Fibroblast of peridontal ligament (primary cell): ENCODE measurements around the gene TRIL.

ENCODE experiments used
- DNase-seq: peaks from one replicate; pipeline ENCODE4 v3.0.0-alpha.2; 2010; ENCODE audit errors: extremely low read depth

Gene TRIL

DNA sequence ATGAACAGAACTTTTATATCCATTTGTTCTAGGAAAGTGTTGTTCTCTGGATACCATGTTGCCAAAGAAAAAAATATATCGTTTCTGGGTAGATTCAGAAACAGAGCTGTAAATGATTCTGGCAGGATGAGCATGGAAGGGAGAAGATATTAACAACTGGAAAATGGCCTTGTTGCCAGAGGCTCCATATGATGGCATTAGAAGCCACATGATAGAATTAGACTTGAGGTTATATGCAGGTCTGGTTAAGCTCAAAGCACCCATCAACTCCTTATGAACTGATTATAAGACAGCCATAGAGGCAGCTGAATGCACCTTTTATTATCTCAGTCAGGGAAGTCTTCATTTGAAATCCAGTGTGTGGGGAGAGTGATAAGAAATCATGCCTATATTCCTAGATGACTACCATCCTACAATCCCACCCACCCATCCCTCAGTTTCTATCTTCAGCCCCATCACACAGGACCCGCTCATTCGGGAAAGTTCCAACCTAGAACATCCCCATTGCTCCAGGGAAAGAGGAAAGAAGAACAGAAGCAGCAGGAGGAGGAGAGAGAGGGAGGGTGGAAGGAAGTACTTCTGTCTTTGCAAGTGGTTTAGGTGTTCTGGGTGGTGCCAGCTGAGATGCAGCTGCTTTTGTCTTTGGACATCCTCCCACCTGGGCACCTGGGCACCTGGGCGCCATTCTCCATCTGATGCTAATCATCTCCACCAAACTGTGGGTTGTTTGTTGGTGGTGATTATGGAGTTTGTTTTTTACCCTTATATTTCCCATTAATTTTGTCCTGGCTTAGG is 25.5 kb upstream of the TRIL start:
- DNase-seq, result no peak

DNA sequence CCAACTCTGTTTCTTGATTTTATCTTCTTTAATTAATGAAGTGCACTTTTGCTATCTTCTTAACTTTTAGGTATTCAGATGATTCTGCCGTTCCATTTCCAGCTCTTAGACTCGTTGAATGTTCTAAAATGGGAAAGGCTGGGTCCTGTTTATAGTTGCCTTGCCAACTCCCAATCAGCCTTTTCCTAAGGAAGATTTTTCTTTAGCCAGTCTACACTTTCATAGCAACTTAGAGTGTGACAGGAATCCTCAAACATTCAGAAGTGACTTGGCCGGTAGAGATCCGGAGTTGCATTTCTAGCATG is 23.0 kb upstream of the TRIL start:
- peak; percentile 34 for DNase-seq

DNA sequence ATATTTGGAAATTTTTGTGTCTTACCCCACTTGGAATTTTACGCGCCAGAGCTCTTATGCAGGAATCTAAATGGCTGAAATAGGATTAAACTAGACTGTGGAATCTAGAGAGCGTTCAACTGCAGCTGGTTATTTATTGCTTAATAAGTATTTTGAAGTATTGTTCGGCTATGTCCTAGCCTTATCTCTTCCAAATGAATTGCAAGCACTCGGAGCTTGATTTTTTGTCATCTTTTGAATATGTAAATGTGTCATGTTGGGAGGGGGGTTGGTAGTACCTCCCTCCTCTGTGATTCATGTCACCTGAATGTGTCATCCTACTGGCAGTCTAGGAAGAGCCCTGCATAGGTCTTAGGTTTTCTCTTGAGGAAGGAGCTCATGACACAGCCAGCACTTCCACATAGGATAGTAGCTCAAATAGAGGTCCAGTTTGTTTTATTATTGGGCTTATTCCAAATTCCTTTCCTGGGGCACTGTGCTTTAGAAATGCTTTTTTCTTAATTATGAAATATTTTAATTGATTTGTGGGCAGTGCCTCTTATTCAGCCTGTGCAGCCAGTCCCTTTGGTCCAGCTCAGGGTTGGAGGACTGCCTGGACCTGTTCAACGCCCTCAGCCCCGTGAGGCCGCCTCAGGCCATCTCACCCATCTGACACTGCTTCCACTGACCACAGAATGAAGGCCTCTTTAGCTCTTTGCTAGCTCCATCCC is 22.5 kb upstream of the TRIL start:
- DNase-seq, result no peak

DNA sequence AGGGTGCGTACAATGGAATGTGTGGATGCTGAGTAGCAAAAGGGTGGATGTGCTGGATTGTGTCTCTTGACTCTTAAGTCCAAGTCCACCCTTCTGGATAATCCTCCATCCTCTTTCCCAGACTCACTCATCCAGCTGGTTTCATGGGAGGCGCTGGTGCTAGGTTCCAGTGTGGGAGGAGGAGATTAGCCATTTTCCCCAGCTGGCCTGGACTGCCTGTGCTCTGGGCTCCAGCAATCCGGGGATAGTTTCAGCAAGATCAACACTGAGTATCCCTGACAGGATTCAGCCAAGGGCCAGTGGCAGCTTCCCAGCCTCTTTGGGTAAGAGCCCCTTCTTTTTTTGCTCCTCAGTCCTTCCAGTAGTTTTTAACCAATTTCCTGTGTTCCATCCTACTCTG is 21.6 kb upstream of the TRIL start:
- no peak for DNase-seq

DNA sequence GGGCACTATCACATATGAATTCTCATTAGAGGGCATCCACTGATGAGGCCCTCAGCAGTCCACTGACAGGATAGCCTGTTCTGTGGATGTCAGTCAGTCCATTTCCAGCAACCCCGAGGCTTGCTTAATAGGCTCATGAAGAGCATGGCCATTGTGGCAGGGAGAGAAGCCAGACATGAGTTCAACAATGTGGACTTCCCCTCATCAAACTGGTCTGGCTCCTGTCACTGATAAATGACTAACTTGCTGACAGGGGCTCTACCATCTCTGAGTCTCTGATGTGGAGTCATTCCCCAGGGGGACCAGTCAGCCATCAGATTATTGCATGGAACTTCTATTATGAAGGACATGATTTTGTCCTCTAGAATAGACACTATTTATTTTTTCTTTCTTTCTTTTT is 19.8 kb upstream of the TRIL start:
- DNase-seq, result no peak

DNA sequence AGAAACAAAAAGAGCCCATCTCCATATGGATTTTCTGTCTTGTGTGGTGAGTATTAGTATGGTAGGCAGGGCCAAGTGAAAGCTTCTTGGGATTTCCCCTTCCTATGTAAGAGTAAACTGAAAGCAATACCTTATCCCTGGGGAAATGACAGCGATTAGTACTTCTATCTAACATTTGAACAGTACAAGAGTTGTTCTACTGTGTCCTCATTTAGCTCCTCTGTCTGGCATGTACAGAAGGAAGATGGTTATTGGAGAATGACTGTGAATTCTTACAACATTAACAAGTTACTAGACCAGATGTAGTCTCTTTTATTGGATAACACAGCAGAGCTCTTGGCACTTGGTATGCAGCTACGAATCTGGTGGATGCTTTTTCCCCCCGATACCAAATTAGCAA is 17.9 kb upstream of the TRIL start:
- no peak for DNase-seq

DNA sequence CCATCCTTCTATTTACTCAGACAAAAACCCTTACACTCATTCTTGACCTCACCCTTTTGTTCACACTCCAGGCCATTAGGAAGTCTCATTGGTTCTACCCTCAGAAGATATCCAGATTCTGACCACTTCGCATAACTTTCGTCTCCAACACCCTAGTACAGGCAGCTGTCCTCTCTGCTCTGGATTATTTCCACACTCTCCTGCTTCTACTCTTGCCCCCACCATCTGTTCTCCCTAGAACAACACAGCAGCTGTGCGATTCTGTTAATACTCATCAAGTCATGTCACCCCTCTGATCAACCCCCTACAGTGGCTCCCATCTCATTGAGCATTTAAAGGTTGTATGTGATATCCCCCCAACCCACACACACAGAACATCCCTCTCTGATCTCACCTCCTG is 15.5 kb upstream of the TRIL start:
- no peak for DNase-seq

DNA sequence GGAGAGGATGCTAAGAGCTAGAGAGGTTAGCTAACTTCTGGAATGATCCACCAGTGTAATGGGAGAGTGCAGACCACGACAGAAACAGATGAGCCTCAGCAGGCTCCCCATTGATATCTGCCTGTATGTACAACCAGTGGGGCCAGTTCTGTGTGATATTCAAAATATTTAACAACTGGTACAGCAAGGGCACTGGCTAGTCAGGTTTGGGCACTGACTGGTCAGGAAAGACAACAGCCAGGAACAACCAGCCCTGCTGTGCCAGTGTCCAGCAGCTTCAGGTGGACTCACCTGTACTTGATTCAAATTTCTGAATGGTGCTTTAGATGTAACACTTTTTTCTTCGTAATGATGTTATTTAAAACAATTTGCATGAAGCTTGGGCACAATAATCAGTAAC is 5.9 kb upstream of the TRIL start:
- DNase-seq, result no peak

DNA sequence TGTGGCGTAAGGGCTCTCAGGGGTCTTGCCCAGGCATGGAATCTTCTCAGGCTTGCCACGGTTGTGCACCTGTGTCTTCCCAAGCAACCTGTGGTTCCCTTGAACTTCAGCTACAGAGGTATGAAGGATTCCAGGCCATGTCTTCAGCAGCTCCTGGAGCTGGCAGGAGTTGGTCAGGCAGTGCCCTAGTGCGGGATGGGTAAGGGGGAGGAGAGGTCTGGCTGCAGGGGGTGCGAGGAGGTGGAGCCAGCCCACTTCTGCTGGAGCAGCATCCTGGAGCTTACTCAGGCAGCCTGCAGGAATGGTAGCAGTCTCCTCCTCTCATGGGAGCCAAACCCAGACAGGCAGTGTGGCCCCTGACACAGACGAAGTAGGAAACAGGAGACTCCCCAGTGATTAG is 3.8 kb upstream of the TRIL start:
- no peak for DNase-seq

DNA sequence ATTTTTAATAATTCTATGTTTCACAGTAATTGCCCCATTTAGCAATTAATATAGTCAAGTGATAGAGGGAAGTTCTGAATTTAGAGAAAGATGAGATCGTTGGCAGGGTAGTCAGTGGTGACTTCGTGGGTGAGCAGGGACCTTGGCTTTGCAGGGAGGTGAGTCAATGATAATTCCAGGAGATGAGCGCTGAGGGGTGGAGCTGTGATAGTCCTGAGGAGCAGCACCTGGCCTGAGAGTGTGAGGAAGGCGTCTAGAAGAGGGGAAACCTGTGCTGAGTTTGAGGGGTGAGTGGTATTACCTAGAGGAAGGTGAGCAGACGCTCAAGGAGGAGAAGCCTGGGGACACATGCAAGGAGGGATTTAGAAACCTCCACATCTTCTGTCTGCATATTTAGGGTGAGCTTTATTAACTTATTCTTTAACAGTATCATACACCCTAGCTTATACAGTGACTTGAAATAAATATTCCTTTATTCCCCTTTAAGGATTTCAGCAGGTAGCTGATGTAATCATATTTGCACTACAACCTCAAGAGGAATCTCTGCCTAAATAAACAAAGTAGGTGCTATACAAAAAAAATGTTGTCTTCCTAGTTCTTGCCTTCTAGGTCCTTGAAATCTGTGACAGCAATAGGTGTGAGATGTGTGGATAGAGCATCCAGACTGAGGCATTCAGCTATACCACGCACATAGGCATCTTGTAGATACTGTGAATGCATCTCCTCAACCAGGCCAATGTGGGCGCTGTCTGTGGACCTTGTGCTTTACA is 2.1 kb upstream of the TRIL start:
- no peak for DNase-seq

DNA sequence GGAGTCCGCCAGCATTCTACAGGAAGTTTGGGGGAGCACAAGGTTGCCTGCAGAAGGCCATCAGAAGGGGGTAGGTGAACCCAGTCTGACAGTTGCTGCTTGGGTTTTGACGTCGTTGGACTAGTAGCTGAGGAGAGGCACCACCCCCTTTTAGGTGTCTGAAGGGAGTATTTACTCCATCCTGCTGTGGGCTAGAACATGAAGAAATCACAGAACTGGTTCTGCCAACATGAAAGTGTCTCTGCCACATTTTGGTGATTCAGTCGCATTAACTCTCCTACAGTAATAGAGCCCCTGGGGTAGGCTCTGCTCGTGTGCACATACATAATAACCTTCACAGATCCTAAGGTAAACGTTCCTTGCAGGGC is 834 bp upstream of the TRIL start:
- DNase-seq, result no peak

DNA sequence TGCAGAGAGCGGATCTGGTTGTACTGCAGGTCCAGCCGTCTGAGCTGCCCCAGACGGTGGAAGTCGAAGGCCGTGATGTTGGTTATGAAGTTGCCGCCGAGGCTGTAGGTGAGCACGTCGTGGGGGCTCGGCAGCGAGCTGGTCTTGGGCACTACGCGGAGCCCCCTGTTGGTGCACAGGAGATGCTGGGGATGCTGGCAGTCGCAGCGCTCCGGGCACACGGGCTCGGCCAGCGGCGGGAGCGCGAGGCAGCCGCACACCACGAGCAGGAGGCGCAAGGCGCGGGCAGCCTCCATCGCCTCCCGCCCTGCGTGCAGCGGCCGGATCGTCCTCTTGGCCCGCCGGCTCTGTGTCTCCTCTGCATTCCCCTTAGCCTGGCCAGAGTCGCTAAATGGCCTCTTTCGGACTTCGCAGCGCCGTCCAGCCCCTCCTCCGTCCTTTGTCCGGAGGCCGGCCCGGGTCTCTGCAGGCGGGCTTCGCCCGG is 337 bp downstream of the TRIL start:
- no peak for DNase-seq

DNA sequence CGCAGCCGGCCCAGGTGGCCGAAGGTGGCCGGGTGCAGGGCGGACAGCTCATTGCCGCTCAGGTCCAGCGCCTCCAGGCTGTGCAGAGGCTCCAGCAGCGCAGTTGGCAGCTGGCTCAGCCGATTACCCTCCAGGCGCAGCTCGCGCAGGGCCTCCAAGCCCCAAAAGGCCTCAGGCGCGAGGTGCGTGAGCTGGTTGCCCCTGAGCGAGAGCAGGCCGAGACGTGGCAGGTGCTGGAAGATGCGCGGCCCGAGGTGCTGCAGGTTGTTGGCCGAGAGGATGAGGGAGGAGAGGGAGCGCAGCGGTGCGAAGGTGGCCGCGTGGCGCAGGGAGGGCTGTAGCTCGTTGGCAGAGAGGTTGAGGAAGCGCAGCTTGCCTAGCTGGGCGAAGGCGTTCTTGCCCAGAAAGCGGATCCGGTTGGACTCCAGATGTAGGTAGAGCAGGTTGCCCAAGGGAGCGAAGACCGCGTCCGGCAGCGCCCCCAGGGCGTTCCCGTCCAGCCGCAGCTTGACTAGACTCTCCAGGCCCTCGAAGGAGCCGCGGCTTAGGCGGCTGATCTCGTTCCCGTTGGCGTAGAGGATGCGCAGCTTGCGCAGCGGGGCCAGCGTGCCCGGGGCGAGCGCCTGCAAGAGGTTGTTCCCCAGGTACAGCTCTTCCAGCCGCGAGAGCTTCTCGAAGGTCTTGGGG is 923 bp downstream of the TRIL start:
- no peak for DNase-seq

DNA sequence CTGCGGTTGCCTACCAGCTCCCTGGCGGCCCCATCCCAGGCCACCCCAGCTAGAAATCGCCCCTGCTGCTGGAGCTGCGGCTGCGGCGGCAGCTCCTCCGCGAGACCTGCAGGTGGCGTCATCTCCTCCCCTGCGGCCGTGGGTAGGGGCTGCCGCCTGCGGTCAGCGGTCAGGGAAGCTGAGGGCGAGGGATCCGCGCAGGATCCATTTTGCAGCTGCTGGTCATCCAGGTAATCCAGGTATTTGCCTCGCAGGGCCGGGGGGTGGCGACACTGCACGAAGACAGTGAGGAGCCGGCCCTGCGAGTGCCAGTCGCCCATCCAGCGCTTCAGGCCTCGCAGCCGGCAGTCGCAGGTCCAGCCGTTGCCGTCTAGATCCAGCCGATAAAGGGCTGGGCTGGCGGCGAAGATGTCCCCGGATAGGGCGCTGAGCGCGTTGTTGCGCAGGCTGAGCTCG is 1.5 kb downstream of the TRIL start:
- DNase-seq, result no peak

DNA sequence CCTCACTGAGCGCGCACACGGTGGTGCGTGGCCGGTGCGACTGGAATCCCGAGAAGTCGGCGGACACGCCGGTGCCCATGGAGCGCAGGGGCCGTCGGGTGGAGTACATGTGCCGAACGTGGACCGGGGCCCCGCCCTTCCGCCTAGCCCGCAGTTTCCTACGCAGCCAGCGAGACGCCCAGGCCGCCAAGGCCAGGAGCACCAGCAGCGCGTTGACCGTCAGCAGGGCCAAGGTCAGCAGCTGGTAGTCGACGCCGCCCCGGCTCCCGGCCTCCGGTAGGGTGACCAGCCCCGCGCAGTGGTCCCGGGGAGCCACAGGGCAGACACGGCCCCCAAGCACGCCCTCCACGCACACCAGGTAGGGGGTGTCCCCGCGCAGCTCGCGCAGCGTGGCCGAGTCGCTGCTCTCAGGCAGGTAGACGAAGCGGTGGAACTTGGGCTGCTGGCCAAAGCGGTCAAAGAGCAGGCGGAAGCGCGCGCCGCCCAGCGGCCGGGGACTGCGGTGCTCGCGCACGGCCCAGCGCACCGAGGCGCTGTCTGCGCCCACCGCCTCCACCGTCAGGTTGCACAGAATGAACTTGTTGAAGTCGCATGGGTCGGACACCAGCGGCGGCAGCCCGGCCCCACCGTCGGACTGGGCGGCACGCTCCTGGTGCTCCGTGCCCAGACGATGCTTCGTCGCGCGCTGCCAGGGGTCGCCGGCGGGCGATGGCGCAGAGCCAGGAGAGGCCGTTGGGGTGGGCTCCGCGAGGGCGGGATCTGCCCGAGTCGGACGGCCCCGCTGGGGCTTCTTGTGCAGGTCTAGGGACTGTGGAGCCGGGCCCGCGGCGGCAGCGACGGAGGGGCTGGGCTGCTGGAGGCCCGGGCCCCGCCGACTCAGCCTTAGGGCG is 2.2 kb downstream of the TRIL start:
- DNase-seq, result no peak

DNA sequence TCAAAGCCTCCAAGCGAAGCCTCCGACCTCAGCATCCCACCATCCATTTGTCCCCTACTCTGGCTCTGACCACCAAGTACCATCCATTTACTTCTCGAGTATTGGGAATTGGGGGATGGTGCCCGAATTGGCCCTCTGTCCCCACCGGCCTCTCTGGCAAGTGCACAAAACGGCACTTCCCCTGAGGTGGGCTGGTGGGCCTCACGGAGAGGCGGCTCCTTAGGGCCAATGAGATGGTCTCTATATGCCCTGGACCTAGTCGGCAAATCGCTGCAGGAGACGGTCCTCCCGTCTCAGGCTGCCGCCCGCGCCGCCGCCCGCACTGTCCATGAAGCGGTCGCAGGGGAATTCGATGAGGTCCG is 2.8 kb downstream of the TRIL start:
- no peak for DNase-seq

DNA sequence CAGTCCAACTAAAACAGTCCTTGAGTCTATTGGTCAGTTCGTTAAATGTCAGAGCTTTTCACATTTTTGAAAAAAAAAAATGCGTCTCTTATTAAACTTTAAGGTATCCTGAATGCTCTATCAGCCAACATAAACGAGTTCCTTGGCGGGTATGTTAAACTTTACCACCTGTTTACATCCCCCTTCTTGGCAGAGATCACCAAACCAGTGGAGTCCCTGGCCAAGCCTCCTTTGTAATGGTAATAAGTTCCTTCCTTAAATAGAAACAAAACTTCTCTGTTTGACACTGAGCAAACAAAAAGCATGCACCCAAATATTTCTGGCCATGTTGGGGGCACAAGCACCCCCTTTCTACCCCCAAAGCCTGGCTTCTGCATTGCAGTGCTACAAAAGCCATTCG is 3.2 kb downstream of the TRIL start:
- no peak for DNase-seq

DNA sequence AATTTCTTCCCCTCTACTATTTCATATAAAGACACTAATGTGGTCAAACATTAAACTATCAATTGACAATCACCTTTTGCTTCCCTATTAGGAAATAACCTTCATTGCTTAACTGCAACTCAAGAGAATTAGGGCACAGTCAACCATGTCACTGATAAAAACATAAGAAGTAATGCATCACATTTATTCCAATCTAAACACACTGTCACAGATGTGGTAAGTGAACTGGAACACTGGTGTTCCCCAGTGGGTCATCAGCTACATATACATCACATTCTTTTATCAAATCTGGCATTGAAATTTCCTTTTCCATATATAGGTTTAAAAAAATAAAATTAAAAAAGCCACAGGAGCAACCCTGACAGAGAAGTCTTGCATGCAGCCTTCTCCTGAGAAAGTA is 3.7 kb downstream of the TRIL start:
- no peak for DNase-seq

DNA sequence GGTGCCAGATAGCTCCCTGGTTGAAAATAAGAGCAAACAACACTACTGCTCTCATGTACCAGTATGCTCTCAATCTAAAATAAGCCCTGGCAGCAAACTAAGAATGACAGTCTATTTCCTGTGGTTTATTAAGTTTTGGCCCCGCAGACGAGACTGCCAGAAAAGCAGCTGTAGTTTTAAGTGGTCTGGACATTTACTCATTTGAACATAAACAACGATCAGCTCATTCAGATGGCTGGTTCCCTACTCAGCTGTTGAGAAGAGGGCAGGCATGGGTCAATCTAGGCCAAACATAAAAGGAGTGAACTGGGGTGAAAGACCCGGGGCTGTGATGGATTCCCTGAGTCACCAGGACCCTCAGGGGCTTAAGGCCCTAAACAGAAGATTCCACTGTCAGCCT is 4.5 kb downstream of the TRIL start:
- peak; percentile 17 for DNase-seq

DNA sequence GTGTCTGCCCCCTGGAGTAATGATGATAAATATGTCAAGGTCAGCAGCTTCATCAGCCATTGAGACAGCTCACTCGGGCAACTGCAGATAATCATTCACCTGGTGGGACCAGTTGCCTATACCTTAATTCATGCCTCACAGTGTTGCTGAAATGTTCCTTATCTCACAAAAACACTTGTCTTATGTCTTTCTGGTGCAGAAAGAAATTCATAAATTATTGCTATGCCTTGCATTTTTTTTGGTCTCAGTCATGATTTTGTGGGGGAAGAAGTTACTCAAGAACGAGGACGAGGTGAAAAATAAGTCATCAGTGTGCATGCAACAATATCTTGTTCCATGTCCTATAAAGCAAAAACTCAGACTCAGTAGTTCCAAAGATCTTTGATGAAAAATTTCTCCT is 16.0 kb downstream of the TRIL start:
- DNase-seq, result no peak

DNA sequence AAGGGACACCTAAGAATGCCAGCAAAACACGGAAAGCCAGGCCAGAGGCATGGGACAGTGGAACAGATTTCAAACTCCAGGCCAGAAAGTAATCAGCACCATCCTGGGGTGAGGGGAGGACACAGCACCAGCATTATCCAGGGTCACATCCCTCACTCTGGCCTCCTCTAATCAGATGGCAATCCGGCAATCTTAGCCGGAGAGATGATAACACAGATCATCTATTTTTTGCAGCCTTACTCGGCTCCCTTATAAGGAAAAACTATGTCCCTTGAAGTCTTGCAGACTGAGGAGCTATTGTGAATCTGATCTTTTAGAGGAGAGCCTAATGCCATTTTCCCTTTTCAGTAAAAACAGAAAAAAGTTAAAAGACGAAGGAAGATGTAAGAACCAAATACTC is 16.5 kb downstream of the TRIL start:
- no peak for DNase-seq
